ENCODE results near the gene PAK1.
"Not testable (repeated sequence)": the region's sequence is repeated elsewhere in the genome, so short reads cannot be mapped to it uniquely, and the experiment has no call there.

Gene PAK1

GRCh38 chr11:77300695-77301094 lies 173.2 kb downstream of the PAK1 start:
- DNase-seq = no peak

GRCh38 chr11:77300028-77300427 lies 173.9 kb downstream of the PAK1 start:
- DNase-seq = not testable (repeated sequence)

- DNase-seq = no peak
Observed at GRCh38 chr11:77299528-77299993, 174.3 kb downstream of the PAK1 start.

- DNase-seq = no peak
Observed at GRCh38 chr11:77294040-77294439, 179.9 kb downstream of the PAK1 start.

GRCh38 chr11:77289737-77290136 lies 184.2 kb downstream of the PAK1 start:
- no peak for DNase-seq

GRCh38 chr11:77287615-77288273 lies 186.2 kb downstream of the PAK1 start:
- DNase-seq = no peak

GRCh38 chr11:77287136-77287535 lies 186.8 kb downstream of the PAK1 start:
- DNase-seq = no peak

GRCh38 chr11:77284476-77285468 lies 189.1 kb downstream of the PAK1 start:
- DNase-seq = no peak

- no peak for DNase-seq
Observed at GRCh38 chr11:77283101-77283500, 190.8 kb downstream of the PAK1 start.

GRCh38 chr11:77278595-77279506 lies 195.0 kb downstream of the PAK1 start:
- DNase-seq = no peak

- no peak for DNase-seq
Observed at GRCh38 chr11:77276271-77276670, 197.6 kb downstream of the PAK1 start.
